ENCODE measurements around the gene CORO2B. TPM values are rescaled to one million over a fixed set of nuclear protein-coding genes. Genes with fewer than 3 reads are reported as not detected.

The CORO2B gene
- polyA plus RNA-seq, 1 donor from 2014 or later, result 15.1 TPM

- Histone ChIP-seq H3K36me3 (ENCODE audit: insufficient read depth, low read length) (no peaks in the 10 kb centered on the region), H4K20me1 (ENCODE audit: insufficient read depth) (no peaks in the 10 kb centered on the region), H3K4me2 (ENCODE audit: low read length) (no peak overlapping the region), H3K9me2 (ENCODE audit: insufficient read depth, low read length) (no peaks in the 10 kb centered on the region), H3K9me3 (ENCODE audit: low read length) (no peaks in the 10 kb centered on the region), H3K9ac (ENCODE audit: low read length) (no peak overlapping the region), H3K27ac (ENCODE audit: low read length) (no peak overlapping the region), H3F3A (ENCODE audit: insufficient read depth, low read length, poor library complexity, severe bottlenecking) (no peaks in the 10 kb centered on the region), H2AFZ (ENCODE audit: low read depth, low read length) (no peak overlapping the region), H3K4me3 (ENCODE audit: low read length) (no peak overlapping the region), H3K27me3 (ENCODE audit: insufficient read depth, low read depth, low read length) (no peaks in the 10 kb centered on the region), H3K79me2 (replicated peaks; ENCODE audit: insufficient read depth, low read length) (peaks cover 9% of the 10 kb centered on the region)
- no peak for TF ChIP-seq EZH2 (IDR thresholded peaks at IDR 0.05; ENCODE audit: borderline replicate concordance, insufficient read depth, low read length, poor library complexity, severe bottlenecking)
- no peak for TF ChIP-seq RAD21 (conservative IDR thresholded peaks at IDR 0.05)
- no peak for TF ChIP-seq MXI1 (conservative IDR thresholded peaks at IDR 0.05; ENCODE audit: poor library complexity, severe bottlenecking)
- no peak for TF ChIP-seq POLR2AphosphoS5 (IDR thresholded peaks at IDR 0.05)
- no peak for TF ChIP-seq EP300 (conservative IDR thresholded peaks at IDR 0.05; ENCODE audit: poor library complexity, severe bottlenecking)
- TF ChIP-seq TAF1 (IDR thresholded peaks at IDR 0.05; ENCODE audit: low read depth), result no peak
- no peak for TF ChIP-seq SMC3 (conservative IDR thresholded peaks at IDR 0.05; ENCODE audit: poor library complexity)
- no peak for TF ChIP-seq CTCF (IDR thresholded peaks at IDR 0.05; ENCODE audit: poor library complexity, severe bottlenecking)
- TF ChIP-seq, protein P1, sequence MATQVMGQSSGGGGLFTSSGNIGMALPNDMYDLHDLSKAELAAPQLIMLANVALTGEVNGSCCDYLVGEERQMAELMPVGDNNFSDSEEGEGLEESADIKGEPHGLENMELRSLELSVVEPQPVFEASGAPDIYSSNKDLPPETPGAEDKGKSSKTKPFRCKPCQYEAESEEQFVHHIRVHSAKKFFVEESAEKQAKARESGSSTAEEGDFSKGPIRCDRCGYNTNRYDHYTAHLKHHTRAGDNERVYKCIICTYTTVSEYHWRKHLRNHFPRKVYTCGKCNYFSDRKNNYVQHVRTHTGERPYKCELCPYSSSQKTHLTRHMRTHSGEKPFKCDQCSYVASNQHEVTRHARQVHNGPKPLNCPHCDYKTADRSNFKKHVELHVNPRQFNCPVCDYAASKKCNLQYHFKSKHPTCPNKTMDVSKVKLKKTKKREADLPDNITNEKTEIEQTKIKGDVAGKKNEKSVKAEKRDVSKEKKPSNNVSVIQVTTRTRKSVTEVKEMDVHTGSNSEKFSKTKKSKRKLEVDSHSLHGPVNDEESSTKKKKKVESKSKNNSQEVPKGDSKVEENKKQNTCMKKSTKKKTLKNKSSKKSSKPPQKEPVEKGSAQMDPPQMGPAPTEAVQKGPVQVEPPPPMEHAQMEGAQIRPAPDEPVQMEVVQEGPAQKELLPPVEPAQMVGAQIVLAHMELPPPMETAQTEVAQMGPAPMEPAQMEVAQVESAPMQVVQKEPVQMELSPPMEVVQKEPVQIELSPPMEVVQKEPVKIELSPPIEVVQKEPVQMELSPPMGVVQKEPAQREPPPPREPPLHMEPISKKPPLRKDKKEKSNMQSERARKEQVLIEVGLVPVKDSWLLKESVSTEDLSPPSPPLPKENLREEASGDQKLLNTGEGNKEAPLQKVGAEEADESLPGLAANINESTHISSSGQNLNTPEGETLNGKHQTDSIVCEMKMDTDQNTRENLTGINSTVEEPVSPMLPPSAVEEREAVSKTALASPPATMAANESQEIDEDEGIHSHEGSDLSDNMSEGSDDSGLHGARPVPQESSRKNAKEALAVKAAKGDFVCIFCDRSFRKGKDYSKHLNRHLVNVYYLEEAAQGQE (IDR thresholded peaks at IDR 0.05; ENCODE audit: borderline replicate concordance), result no peak
Observed at GRCh38 chr15:68574046-68574445, 4.7 kb upstream of the CORO2B start.

DNA sequence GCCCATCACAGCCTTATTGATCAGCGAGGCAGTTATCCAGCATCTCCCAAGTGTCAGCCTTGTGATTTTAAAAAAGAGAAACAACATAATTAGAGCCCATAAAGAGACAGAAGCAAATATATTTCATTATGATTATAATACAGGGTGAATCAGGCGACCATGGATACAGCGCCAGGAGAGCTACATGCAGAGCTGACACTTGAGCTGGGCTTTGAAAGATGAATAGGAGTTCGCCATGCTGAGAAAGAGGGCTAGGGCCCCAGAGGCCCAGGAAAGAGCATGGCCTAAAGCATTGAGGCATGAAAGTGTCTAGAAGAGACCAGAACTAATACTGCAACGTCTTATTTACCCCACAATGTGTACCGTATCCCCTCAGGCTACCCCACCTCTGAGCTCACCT is 4.2 kb upstream of the CORO2B start:
- H3K27ac ChIP-seq (ENCODE audit: low read length), result no peak overlapping the region
- no peak overlapping the region for H2AFZ ChIP-seq (ENCODE audit: low read depth, low read length)
- H3K36me3 ChIP-seq (ENCODE audit: insufficient read depth, low read length), result no peaks in the 10 kb centered on the region
- H3F3A ChIP-seq (ENCODE audit: insufficient read depth, low read length, poor library complexity, severe bottlenecking), result no peaks in the 10 kb centered on the region
- TF ChIP-seq SMC3 (conservative IDR thresholded peaks at IDR 0.05; ENCODE audit: poor library complexity), result no peak
- TF ChIP-seq EP300 (conservative IDR thresholded peaks at IDR 0.05; ENCODE audit: poor library complexity, severe bottlenecking), result no peak
- TF ChIP-seq MXI1 (conservative IDR thresholded peaks at IDR 0.05; ENCODE audit: poor library complexity, severe bottlenecking), result no peak
- TF ChIP-seq, protein P1 (IDR thresholded peaks at IDR 0.05; ENCODE audit: borderline replicate concordance), result no peak
- no peak for TF ChIP-seq TAF1 (IDR thresholded peaks at IDR 0.05; ENCODE audit: low read depth)
- TF ChIP-seq POLR2AphosphoS5 (IDR thresholded peaks at IDR 0.05), result no peak
- no peak for TF ChIP-seq CTCF (IDR thresholded peaks at IDR 0.05; ENCODE audit: poor library complexity, severe bottlenecking)
- no peak for TF ChIP-seq RAD21 (conservative IDR thresholded peaks at IDR 0.05)
- no peak for TF ChIP-seq EZH2 (IDR thresholded peaks at IDR 0.05; ENCODE audit: borderline replicate concordance, insufficient read depth, low read length, poor library complexity, severe bottlenecking)
- no peaks in the 10 kb centered on the region for H3K9me2 ChIP-seq (ENCODE audit: insufficient read depth, low read length)
- no peak overlapping the region for H3K9ac ChIP-seq (ENCODE audit: low read length)
- peaks cover 9% of the 10 kb centered on the region for H3K79me2 ChIP-seq (replicated peaks; ENCODE audit: insufficient read depth, low read length)
- no peaks in the 10 kb centered on the region for H4K20me1 ChIP-seq (ENCODE audit: insufficient read depth)
- no peaks in the 10 kb centered on the region for H3K9me3 ChIP-seq (ENCODE audit: low read length)
- no peaks in the 10 kb centered on the region for H3K27me3 ChIP-seq (ENCODE audit: insufficient read depth, low read depth, low read length)
- no peak overlapping the region for H3K4me3 ChIP-seq (ENCODE audit: low read length)
- H3K4me2 ChIP-seq (ENCODE audit: low read length), result no peak overlapping the region

All from neural cell (in vitro differentiated cells).